Subcutaneous abdominal adipose tissue (tissue), 5 donors: ENCODE results near the gene SERPINC1.
A peak's percentile ranks its signal among the peaks of the same experiment; 100 is the strongest.

Experiments
- H3K27ac ChIP-seq: one replicate; pipeline ENCODE4 v1.7.0; 2013; ENCODE audit warnings: low read depth, mild to moderate bottlenecking, inconsistent platforms, low read length, moderate library complexity
- H3K27me3 ChIP-seq, 5 donors: one replicate each; pipeline ENCODE4 v1.7.0; 2013; ENCODE audit warnings: low read length in 5 of 5, inconsistent platforms in 1 of 5; ENCODE audit not compliant: control insufficient read depth in 5 of 5, insufficient read depth in 4 of 5
- H3K36me3 ChIP-seq, 5 donors: one replicate each; pipeline ENCODE4 v1.7.0; 2013; ENCODE audit warnings: low read length in 5 of 5; ENCODE audit not compliant: control insufficient read depth in 5 of 5, insufficient read depth in 5 of 5
- H3K4me1 ChIP-seq, 5 donors: one replicate each; pipeline ENCODE4 v1.7.0; 2013; ENCODE audit warnings: low read length in 5 of 5, mild to moderate bottlenecking in 3 of 5, moderate library complexity in 1 of 5; ENCODE audit not compliant: control insufficient read depth in 5 of 5, insufficient read depth in 5 of 5
- H3K4me3 ChIP-seq, 5 donors: one replicate each; pipeline ENCODE4 v1.7.0; 2013; ENCODE audit warnings: low read length in 5 of 5, low read depth in 1 of 5
- H3K9ac ChIP-seq, 5 donors: one replicate each; pipeline ENCODE4 v1.7.0; 2013; ENCODE audit warnings: low read length in 5 of 5, mild to moderate bottlenecking in 4 of 5, moderate library complexity in 3 of 5
- H3K9me3 ChIP-seq, 5 donors: one replicate each; pipeline ENCODE4 v1.7.0; 2013; ENCODE audit warnings: low read length in 5 of 5; ENCODE audit not compliant: control insufficient read depth in 5 of 5
- donor health status: healthy.
- donor health status: healthy.
- donor health status: healthy.
- donor health status: healthy.
- donor health status: healthy.

The SERPINC1 gene

DNA sequence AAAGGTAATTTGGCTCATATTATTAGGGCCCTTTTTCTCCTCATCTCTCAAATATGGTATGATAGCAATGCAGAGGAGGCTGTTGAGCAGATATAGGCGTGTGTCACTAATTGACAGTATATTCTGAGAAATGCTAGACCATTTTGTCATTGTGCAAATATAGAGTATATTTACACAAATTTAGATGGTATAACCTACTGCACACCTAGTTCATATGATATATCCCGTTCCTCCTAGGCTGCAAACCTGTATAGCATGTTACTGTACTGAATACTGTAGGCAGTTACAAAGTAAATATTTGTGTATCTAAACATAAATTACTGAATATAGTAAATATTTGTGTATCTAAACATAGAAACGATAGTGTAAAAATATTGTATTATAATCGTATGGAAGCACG, 40.4 kb downstream of the SERPINC1 start:
- Histone ChIP-seq H3K36me3 (peaks cover 21 to 44% (median 34%) of the 10 kb centered on the region in 5 donors), H3K27me3 (no peaks in the 10 kb centered on the region), H3K9me3 (no peaks in the 10 kb centered on the region), H3K4me1 (peaks cover 0 to 8% (median 0%) of the 10 kb centered on the region in 5 donors), H3K4me3 (no peak overlapping the region), H3K27ac (no peak overlapping the region), H3K9ac (no peak overlapping the region)

DNA sequence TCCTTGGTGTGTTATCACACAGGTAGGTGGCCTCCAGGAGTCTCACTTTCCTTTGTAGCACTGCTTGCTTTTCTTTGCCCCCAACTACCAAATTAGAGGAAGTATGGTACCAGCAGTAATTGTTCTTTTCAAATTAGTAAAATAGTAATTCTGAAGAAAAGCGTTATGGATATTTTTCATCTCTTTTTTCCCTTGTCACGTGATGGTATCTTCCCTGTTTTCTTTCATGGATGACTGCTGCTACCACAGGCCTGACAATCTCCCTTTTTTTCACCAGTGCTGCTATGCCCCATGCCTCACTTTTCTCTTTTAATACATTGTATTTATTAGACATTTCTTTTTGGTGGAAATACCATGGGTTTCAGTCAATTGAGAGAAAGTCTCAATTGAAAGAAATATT, 45.6 kb downstream of the SERPINC1 start:
- no peaks in the 10 kb centered on the region for H3K27me3 ChIP-seq
- peak overlapping the region; percentile 27 for H3K27ac ChIP-seq
- H3K9ac ChIP-seq: no peak overlapping the region
- peak overlapping the region in 2 of 5 donors; percentile 7 to 25 for H3K4me3 ChIP-seq
- peaks cover 12 to 40% (median 25%) of the 10 kb centered on the region in 5 donors for H3K36me3 ChIP-seq
- peaks cover 0 to 44% (median 36%) of the 10 kb centered on the region in 5 donors for H3K4me1 ChIP-seq
- H3K9me3 ChIP-seq: no peaks in the 10 kb centered on the region

DNA sequence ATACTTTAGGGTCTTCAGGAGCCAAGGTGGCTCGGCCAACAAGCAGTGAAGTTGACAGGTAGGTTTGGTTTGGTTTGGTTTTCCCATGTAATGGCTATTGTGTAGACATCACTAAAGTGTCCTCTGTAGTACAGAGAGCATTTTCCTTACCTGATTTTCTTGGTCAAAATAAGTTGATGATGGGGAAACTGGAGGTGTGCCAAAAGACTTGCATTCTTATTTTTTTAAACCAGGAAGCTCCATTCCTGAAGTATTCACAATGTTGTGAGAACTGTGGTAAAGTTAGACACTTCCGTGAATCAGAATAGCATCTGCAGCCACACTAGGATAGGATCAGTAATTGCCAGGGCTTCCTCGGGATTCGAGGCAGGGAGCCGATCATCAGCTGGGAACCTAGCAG, 46.0 kb downstream of the SERPINC1 start:
- Histone ChIP-seq H3K27ac (peak overlapping the region; percentile 27), H3K4me1 (peaks cover 0 to 48% (median 40%) of the 10 kb centered on the region in 5 donors), H3K4me3 (peak overlapping the region in 2 of 5 donors; percentile 7 to 25), H3K27me3 (no peaks in the 10 kb centered on the region), H3K36me3 (peaks cover 15 to 40% (median 26%) of the 10 kb centered on the region in 5 donors), H3K9me3 (no peaks in the 10 kb centered on the region), H3K9ac (no peak overlapping the region)

DNA sequence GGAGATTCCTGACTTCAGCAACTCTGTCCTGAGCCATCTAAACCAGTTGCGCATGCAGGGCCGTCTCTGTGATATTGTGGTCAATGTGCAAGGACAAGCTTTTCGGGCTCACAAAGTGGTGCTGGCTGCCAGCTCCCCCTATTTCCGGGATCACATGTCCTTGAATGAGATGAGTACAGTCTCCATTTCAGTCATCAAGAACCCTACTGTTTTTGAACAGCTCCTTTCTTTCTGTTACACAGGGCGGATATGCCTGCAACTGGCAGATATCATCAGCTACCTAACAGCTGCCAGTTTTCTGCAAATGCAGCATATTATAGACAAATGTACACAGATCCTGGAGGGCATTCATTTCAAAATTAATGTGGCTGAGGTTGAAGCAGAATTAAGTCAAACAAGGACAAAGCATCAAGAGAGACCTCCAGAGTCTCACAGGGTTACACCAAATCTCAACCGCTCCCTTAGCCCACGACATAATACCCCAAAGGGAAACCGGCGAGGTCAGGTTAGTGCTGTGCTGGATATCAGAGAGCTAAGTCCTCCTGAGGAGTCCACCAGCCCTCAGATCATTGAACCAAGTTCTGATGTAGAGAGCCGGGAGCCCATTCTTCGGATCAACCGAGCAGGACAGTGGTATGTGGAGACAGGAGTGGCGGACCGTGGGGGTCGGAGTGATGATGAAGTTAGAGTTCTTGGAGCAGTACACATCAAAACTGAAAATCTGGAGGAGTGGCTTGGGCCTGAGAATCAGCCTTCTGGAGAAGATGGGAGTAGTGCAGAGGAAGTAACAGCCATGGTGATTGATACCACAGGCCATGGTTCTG, 46.7 kb downstream of the SERPINC1 start:
- H3K36me3 ChIP-seq: peaks cover 15 to 40% (median 28%) of the 10 kb centered on the region in 5 donors
- no peak overlapping the region for H3K9ac ChIP-seq

DNA sequence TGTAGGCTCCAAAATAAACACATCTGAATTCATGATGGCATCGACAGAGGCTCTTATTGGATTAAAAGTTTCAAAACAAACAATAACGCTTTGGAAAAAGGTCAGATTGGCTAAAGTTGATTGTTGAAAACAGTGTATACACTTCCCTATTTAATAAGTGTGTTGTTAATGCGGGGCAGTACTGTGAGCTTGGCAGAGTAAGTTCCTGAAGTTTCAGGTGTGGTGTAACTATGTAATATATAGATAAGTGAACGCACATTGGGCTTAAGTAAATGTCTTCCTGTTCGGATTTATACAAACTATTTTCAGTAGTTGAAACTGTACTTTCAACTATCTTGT, 48.1 kb downstream of the SERPINC1 start:
- Histone ChIP-seq H3K9ac (peak overlapping the region; percentile 22 to 80 (median 71)), H3K9me3 (no peaks in the 10 kb centered on the region), H3K27me3 (no peaks in the 10 kb centered on the region), H3K36me3 (peaks cover 30 to 45% (median 34%) of the 10 kb centered on the region in 5 donors), H3K4me1 (peaks cover 0 to 63% (median 55%) of the 10 kb centered on the region in 5 donors), H3K27ac (peak overlapping the region; percentile 92), H3K4me3 (peak overlapping the region; percentile 80 to 95 (median 82))

More for the DNA sequence above, 46.7 kb downstream of the SERPINC1 start:
- Histone ChIP-seq H3K9me3 (no peaks in the 10 kb centered on the region), H3K27ac (peak overlapping the region; percentile 92), H3K4me3 (peak overlapping the region in 1 of 5 donors; percentile 23), H3K27me3 (no peaks in the 10 kb centered on the region), H3K4me1 (peaks cover 0 to 54% (median 47%) of the 10 kb centered on the region in 5 donors)

DNA sequence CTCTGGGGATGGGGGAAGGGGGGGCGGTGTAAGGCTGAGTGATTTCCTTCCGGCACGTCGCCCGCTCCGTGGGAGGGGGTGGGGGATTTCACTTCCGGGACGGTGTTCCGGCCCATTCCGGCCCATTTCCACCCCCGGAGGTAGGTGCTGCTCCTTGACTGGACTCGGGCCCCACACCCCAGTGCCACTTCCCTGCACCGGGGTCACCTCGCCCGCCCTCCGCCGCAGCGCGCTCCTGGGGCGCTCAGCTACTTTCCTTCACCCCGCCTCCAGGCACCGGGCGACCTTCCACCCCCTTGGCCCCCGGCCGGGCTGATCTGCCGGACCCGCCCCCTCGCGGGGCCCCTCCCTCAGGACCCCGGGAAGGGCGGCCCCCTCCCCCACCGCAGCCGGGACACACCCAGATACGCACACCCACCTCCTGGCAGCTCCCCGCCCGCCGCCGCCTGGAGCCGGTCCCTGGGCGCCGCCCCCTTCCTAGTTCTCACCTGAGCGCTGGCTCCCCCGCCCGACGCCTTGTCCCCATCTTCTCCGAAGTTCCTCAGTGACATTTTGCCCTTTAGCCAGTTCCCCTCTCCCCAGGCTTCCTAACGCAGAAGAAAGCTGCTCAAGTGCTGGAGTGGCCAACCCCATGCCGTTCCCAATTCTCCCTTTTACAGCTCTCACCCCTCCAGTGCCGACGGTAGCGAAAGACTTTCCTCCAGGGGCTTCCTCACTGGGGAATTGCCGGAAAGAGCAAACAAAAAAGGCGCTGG, 48.7 kb downstream of the SERPINC1 start, which contains the start of gene ZBTB37:
ZBTB37 (plus strand) TSS at position 115 of the 755 bp plus-strand sequence. CDS start 1,846 bp downstream, outside the sequence.
- Histone ChIP-seq H3K36me3 (peaks cover 35 to 48% (median 36%) of the 10 kb centered on the region in 5 donors), H3K4me1 (peaks cover 0 to 63% (median 59%) of the 10 kb centered on the region in 5 donors), H3K9me3 (no peaks in the 10 kb centered on the region), H3K27me3 (no peaks in the 10 kb centered on the region), H3K4me3 (peak within 1 kb of the TSS; percentile 80 to 100 (median 94)), H3K27ac (peak within 1 kb of the TSS; percentile 92), H3K9ac (peak within 1 kb of the TSS; percentile 71 to 80 (median 79))

DNA sequence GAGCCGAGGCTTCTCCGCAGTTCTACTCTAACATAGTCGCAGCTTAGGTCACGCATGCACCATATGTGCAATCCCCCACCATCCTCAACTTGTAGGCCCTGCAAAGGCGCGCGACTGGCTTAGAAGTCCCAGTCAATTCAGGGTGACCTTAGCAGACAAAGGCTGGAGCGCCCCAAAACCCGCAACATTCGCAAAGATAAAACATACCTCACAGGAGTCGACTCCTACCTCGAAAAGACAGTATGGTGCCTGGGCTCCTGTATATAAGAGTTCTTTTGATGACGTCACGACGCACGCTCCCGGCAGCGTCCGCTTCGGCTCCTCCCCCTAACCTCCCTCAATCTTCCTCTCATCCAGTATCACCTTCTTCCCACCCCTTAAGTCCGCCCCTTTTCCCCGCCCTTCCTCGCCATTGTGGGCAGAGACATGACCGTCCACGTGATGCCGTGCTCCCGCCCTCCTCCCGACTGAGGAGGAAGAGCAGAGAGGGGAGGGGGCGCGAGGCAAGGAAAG, 49.3 kb downstream of the SERPINC1 start, which contains the start of gene GAS5:
GAS5 (minus strand) TSS at position 237 of the 513 bp plus-strand sequence.
- Histone ChIP-seq H3K9ac (peak within 1 kb of the TSS; percentile 71 to 80 (median 79)), H3K27ac (peak within 1 kb of the TSS; percentile 92), H3K36me3 (peaks cover 39 to 54% (median 42%) of the 10 kb centered on the region in 5 donors), H3K4me1 (peaks cover 0 to 67% (median 62%) of the 10 kb centered on the region in 5 donors), H3K27me3 (no peaks in the 10 kb centered on the region), H3K9me3 (no peaks in the 10 kb centered on the region), H3K4me3 (peak within 1 kb of the TSS; percentile 80 to 100 (median 94))

DNA sequence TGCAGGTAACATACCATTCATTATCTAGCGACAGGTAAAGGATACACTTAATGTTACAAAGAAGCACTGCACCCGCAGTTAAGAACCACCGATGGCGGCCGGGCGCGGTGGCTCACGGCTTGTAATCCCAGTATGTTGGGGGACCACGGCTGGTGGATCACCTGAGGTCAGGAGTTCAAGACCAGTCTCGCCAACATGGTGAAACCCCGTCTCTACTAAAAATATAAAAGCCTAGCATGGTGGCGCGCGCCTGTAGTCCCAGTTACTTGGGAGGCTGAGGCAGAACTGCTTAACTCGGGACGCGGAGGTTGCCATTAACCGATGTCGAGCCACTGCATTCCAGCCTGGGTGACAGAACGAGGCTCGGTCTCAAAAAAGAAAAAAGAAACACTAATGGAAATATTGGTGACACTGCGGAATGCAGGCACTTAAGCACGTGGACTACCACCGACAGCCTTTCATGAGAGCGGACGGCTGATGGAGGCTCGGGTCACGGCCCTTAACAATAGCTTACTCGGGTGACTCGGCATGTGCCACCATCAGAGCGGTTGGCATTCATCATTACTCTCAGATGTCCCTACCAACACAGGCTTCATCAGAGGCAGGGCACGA, 49.9 kb downstream of the SERPINC1 start:
- no peaks in the 10 kb centered on the region for H3K27me3 ChIP-seq
- H3K4me1 ChIP-seq: peaks cover 0 to 67% (median 62%) of the 10 kb centered on the region in 5 donors
- H3K4me3 ChIP-seq: peak overlapping the region; percentile 80 to 100 (median 94)
- H3K9me3 ChIP-seq: no peaks in the 10 kb centered on the region
- H3K36me3 ChIP-seq: peaks cover 39 to 58% (median 47%) of the 10 kb centered on the region in 5 donors
- H3K27ac ChIP-seq: peak overlapping the region; percentile 92
- peak overlapping the region; percentile 31 to 80 (median 79) for H3K9ac ChIP-seq

DNA sequence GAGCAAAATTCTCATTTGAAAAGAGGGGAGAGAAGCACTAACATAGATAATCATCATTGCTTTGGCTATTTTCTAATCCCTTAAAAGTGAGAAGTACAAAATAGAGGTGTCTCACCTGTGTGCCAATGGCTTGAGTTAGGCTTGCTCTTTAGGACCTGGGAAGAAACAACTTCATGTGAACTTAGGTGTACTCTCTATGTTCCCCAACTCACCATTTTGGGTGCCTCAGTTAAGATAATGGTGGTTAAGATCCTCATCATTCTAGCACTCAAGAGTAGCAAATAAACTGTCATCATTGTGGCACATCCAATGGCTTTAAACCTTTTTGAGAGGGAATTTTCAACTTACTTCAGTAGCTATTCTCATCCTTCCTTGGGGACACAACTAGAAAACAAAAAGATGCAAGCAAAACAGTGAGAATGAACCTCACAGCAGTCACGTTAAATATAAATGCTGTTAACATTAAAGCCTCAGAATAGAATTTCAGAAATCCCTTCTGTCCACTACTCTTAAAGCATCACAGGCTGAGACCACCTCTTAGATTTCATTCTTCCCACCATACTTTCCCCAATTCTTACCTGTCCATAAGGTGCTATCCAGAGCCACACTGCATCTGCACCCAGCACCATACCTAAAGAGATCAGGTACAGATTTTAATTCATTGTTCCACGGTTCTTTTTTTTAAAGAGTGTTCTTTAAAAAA, 50.6 kb downstream of the SERPINC1 start:
- Histone ChIP-seq H3K27ac (peak overlapping the region; percentile 92), H3K36me3 (peaks cover 39 to 65% (median 49%) of the 10 kb centered on the region in 5 donors)

More for the DNA sequence above, 50.6 kb downstream of the SERPINC1 start:
- no peaks in the 10 kb centered on the region for H3K27me3 ChIP-seq
- no peaks in the 10 kb centered on the region for H3K9me3 ChIP-seq
- H3K4me1 ChIP-seq: peaks cover 0 to 67% (median 55%) of the 10 kb centered on the region in 5 donors
- peak overlapping the region in 4 of 5 donors; percentile 31 to 80 (median 60) for H3K9ac ChIP-seq
- H3K4me3 ChIP-seq: peak overlapping the region; percentile 80 to 100 (median 94)
